GM10266 (cell line): ENCODE results near the gene ACAP1.
"Not testable (repeated sequence)": the region's sequence is repeated elsewhere in the genome, so short reads cannot be mapped to it uniquely, and the experiment has no call there.

Experiments used
- DNase-seq: peaks from one replicate; pipeline ENCODE4 v3.0.0; 2012; ENCODE audit errors: extremely low spot score
- CTCF ChIP-seq: IDR thresholded peaks from 2 replicates; pipeline ENCODE4 v1.5.1; 2012; ENCODE audit warnings: mild to moderate bottlenecking, low read depth; ENCODE audit not compliant: control insufficient read depth, insufficient read depth; ENCODE audit errors: missing control alignments

ACAP1 gene

GRCh38 chr17:7363311-7363710 is 27.0 kb downstream of the ACAP1 start:
- no peak for DNase-seq
- no peak for TF ChIP-seq CTCF

- not testable (repeated sequence) for DNase-seq
These were observed 29.6 kb downstream of the ACAP1 start for GRCh38 chr17:7365963-7366362.

GRCh38 chr17:7367083-7367482 is 30.8 kb downstream of the ACAP1 start:
- DNase-seq = no peak
- no peak for TF ChIP-seq CTCF

GRCh38 chr17:7367918-7368598 is 31.7 kb downstream of the ACAP1 start:
- DNase-seq = no peak
- TF ChIP-seq CTCF = no peak

GRCh38 chr17:7368599-7368994 is 32.3 kb downstream of the ACAP1 start:
- DNase-seq = not testable (repeated sequence)

GRCh38 chr17:7369825-7370224 is 33.5 kb downstream of the ACAP1 start:
- no peak for DNase-seq
- TF ChIP-seq CTCF = no peak

GRCh38 chr17:7370853-7371252 is 34.5 kb downstream of the ACAP1 start:
- no peak for DNase-seq
- TF ChIP-seq CTCF = no peak

- no peak for TF ChIP-seq CTCF
These were observed 38.0 kb downstream of the ACAP1 start for GRCh38 chr17:7374353-7374752.

More at GRCh38 chr17:7374353-7374752, 38.0 kb downstream of the ACAP1 start:
- no peak for DNase-seq
